Gastroesophageal sphincter (tissue), 3 donors: ENCODE data around the gene IFI16.

Experiments
- EP300 ChIP-seq: sonication (generic); formaldehyde crosslinking; IDR thresholded peaks from one replicate; pipeline ENCODE4 v1.6.1; 2017; ENCODE audit warnings: antibody characterized with exemption, mild to moderate bottlenecking
- TF ChIP-seq, protein P1 (sequence below), 4 experiments: fragments of 200-600 bp in 2 of 4; fragments of 450-650 bp in 2 of 4; sonication (generic) in 1 of 4; IDR thresholded peaks; one replicate each; pipeline ENCODE4 v1.5.1; 2017 to 2019; ENCODE audit warnings: antibody characterized with exemption in 4 of 4, mild to moderate bottlenecking in 2 of 4, moderate library complexity in 2 of 4

- TF ChIP-seq, protein P1, sequence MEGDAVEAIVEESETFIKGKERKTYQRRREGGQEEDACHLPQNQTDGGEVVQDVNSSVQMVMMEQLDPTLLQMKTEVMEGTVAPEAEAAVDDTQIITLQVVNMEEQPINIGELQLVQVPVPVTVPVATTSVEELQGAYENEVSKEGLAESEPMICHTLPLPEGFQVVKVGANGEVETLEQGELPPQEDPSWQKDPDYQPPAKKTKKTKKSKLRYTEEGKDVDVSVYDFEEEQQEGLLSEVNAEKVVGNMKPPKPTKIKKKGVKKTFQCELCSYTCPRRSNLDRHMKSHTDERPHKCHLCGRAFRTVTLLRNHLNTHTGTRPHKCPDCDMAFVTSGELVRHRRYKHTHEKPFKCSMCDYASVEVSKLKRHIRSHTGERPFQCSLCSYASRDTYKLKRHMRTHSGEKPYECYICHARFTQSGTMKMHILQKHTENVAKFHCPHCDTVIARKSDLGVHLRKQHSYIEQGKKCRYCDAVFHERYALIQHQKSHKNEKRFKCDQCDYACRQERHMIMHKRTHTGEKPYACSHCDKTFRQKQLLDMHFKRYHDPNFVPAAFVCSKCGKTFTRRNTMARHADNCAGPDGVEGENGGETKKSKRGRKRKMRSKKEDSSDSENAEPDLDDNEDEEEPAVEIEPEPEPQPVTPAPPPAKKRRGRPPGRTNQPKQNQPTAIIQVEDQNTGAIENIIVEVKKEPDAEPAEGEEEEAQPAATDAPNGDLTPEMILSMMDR (IDR thresholded peaks at IDR 0.05) = no peak
- no peak for TF ChIP-seq EP300
Observed at GRCh38 chr1:158989424-158989823, 20.3 kb upstream of the IFI16 start.
